OCI-LY7 (cell line): ENCODE data around the gene GRID1. TPM values are rescaled to one million over a fixed set of nuclear protein-coding genes. Genes with fewer than 3 reads are reported as not detected.

Experiments
- BruUV-seq: library from RNA; stranded (reverse); fragments of 400-500 nt; replicated peaks from 2 replicates; lab custom pipeline; 2021; lab: Mats Ljungman, UMichigan
- CTCF ChIA-PET: fragments of 300-600 bp; sonication (Branson Sonifier 250); formaldehyde crosslinking; loops from one replicate; lab custom pipeline; 2022; ENCODE audit warnings: antibody characterized with exemption; ENCODE audit not compliant: unreplicated experiment; lab: Charles Lee
- POLR2A ChIA-PET: fragments of 300-600 bp; sonication (Branson Sonifier 250); formaldehyde crosslinking; loops from one replicate; lab custom pipeline; 2022; ENCODE audit warnings: antibody characterized with exemption; lab: Charles Lee
- DNase-seq: peaks from one replicate; pipeline ENCODE4 v3.0.0-alpha.2; 2015; ENCODE audit warnings: low spot score
- H2AFZ ChIP-seq: fragments of 200-600 bp; sonication (generic), shearing (Covaris generic); 2 replicates; pipeline ENCODE4 v1.6.1; 2014; ENCODE audit warnings: mild to moderate bottlenecking, antibody characterized with exemption, low read length, moderate library complexity
- H3K27ac ChIP-seq: fragments of 200-600 bp; sonication (generic); 2 replicates; pipeline ENCODE4 v1.5.1; 2014; ENCODE audit warnings: mixed run types, low read depth, mild to moderate bottlenecking, moderate library complexity, low read length, inconsistent platforms; ENCODE audit not compliant: poor library complexity, severe bottlenecking
- H3K36me3 ChIP-seq: fragments of 200-600 bp; sonication (generic); 2 replicates; pipeline ENCODE4 v1.6.1; 2014; ENCODE audit warnings: mild to moderate bottlenecking, antibody characterized with exemption, low read length, moderate library complexity, mixed read lengths; ENCODE audit not compliant: insufficient read depth
- H3K4me1 ChIP-seq: fragments of 200-600 bp; sonication (generic); 2 replicates; pipeline ENCODE4 v1.5.1; 2014; ENCODE audit warnings: mild to moderate bottlenecking, low read length; ENCODE audit not compliant: insufficient read depth, poor library complexity, severe bottlenecking
- H3K4me2 ChIP-seq: fragments of 200-600 bp; sonication (generic); 2 replicates; pipeline ENCODE4 v1.6.1; 2014; ENCODE audit warnings: mild to moderate bottlenecking, low read length
- H3K4me3 ChIP-seq: fragments of 200-600 bp; sonication (generic); 2 replicates; pipeline ENCODE4 v1.5.1; 2014; ENCODE audit warnings: mild to moderate bottlenecking, low read depth, low read length; ENCODE audit not compliant: poor library complexity, severe bottlenecking
- H3K79me2 ChIP-seq: fragments of 200-600 bp; sonication (generic); 2 replicates; pipeline ENCODE4 v1.6.1; 2016; ENCODE audit warnings: low read depth, mild to moderate bottlenecking, low read length, moderate library complexity, mixed read lengths; ENCODE audit not compliant: insufficient read depth
- H3K9me2 ChIP-seq: fragments of 200-600 bp; sonication (generic); 2 replicates; pipeline ENCODE4 v1.6.1; 2016; ENCODE audit warnings: mild to moderate bottlenecking, low read length, mixed read lengths; ENCODE audit not compliant: insufficient read depth
- H3K9me3 ChIP-seq: fragments of 200-600 bp; sonication (generic); 2 replicates; pipeline ENCODE4 v1.6.1; 2014; ENCODE audit warnings: mild to moderate bottlenecking, mixed run types, low read length, mixed read lengths
- H4K20me1 ChIP-seq: fragments of 200-600 bp; sonication (generic); 2 replicates; pipeline ENCODE4 v1.6.1; 2014; ENCODE audit warnings: mild to moderate bottlenecking, antibody characterized with exemption, low read length, moderate library complexity, mixed read lengths; ENCODE audit not compliant: insufficient read depth
- EZH2phosphoT487 ChIP-seq: fragments of 200-600 bp; sonication (generic); IDR thresholded peaks from 2 replicates; pipeline ENCODE4 v1.6.1; 2018; ENCODE audit warnings: low read depth, borderline replicate concordance, mild to moderate bottlenecking, mixed run types, antibody characterized with exemption, low read length, moderate library complexity, mixed read lengths
- intact Hi-C: fragments of 100-400 bp; cut with micrococcal nuclease; formaldehyde crosslinking; loops from one replicate; pipeline ENCODE4 v1.10.0; 2022; ENCODE audit not compliant: unreplicated experiment
- total RNA-seq, 2 experiments: library from RNA; depleted of rRNA in 1 of 2; stranded (reverse); fragments of >200 nt in 1 of 2; shearing (Covaris generic) in 1 of 2; gene quantifications; 2 replicates each; pipeline ENCODE4 v1.2.3, GENCODE V29; 2014 to 2022
- TF ChIP-seq, protein P1 (sequence below): fragments of 200-600 bp; sonication (generic); conservative IDR thresholded peaks from 2 replicates; pipeline ENCODE4 v1.5.1; 2014; ENCODE audit warnings: mild to moderate bottlenecking, antibody characterized with exemption, low read length, moderate library complexity, mixed read lengths

GRID1 gene
- total RNA-seq, 2 experiments from 2014 or later, result 1.6 to 3.7 TPM

DNA sequence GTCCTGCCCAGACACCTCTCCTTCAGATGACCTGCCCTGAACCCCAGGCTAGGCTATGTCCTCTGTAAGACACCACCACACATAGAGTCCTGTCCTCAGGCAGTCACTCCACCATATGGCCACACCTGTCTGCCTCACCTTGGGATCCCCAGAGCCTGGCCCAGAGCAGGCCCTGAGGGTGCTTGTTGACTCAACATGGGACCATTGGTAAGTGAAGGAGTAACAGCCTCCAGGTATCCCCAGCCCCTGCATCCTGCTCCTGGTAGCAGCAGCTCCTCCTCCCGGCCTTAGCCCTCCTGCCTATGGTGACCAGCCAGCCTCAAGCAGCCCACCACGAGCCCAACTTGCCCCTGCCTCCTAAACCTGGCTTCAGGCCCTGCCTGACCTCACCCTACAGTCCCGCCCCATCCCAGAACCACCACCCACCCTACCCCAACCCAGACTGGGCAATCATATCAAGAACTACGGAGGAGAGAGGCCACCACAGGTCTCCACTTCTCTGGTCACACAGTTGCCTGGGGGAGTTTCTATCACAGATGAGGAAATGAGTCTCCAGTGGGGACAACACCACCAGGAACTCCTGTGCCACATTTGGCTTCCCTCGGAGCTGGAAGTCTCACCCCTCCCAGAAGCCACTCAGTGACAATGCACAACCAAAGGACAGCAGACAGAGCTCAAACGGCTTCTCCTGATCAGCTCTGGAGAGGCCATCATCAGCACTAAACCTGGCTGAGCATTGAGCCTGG lies 136.6 kb downstream of the GRID1 start:
- Histone ChIP-seq H3K36me3 (no peaks in the 10 kb centered on the region), H3K4me2 (no peak overlapping the region), H4K20me1 (no peaks in the 10 kb centered on the region), H3K4me1 (no peaks in the 10 kb centered on the region), H3K79me2 (no peaks in the 10 kb centered on the region), H3K9me2 (no peaks in the 10 kb centered on the region), H3K4me3 (no peak overlapping the region), H3K27ac (no peak overlapping the region), H3K9me3 (no peaks in the 10 kb centered on the region), H2AFZ (no peak overlapping the region)
- BruUV-seq, result no TSS peak
- POLR2A ChIA-PET, result no interaction called here
- CTCF ChIA-PET, result no interaction called here
- TF ChIP-seq EZH2phosphoT487, result no peak
- TF ChIP-seq, protein P1, sequence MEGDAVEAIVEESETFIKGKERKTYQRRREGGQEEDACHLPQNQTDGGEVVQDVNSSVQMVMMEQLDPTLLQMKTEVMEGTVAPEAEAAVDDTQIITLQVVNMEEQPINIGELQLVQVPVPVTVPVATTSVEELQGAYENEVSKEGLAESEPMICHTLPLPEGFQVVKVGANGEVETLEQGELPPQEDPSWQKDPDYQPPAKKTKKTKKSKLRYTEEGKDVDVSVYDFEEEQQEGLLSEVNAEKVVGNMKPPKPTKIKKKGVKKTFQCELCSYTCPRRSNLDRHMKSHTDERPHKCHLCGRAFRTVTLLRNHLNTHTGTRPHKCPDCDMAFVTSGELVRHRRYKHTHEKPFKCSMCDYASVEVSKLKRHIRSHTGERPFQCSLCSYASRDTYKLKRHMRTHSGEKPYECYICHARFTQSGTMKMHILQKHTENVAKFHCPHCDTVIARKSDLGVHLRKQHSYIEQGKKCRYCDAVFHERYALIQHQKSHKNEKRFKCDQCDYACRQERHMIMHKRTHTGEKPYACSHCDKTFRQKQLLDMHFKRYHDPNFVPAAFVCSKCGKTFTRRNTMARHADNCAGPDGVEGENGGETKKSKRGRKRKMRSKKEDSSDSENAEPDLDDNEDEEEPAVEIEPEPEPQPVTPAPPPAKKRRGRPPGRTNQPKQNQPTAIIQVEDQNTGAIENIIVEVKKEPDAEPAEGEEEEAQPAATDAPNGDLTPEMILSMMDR, result no peak
- no peak for DNase-seq
- intact Hi-C loops, result no loop called here

DNA sequence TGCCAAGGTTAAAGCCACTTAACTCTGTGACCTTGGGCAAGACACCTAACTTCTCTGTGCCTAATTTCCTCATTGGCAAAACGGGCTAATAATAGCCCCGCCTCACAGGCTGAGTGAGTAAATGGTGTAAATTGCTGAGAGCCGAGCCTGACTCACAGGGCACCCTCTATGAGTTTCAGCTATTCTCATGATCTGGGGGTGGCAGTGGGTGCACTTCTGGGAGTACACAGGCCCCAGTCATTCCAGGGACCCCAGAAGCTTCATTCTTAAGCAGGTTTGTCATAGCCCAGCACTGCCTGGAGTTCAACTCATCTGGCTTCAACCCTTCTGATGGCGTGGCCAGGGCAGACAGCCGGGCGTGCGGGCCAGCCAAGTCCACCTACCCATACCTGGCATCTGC lies 137.2 kb downstream of the GRID1 start:
- ChIA-PET CTCF (no interaction called here), POLR2A (no interaction called here)
- H3K9me3 ChIP-seq, result no peaks in the 10 kb centered on the region
- H2AFZ ChIP-seq, result no peak overlapping the region
- no peaks in the 10 kb centered on the region for H3K9me2 ChIP-seq
- H3K79me2 ChIP-seq, result no peaks in the 10 kb centered on the region
- no peaks in the 10 kb centered on the region for H3K36me3 ChIP-seq
- intact Hi-C loops, result no loop called here
- no peak for DNase-seq
- no peak overlapping the region for H3K4me3 ChIP-seq
- no peak overlapping the region for H3K4me2 ChIP-seq
- BruUV-seq, result no TSS peak
- TF ChIP-seq, protein P1, result no peak
- no peak for TF ChIP-seq EZH2phosphoT487
- H3K27ac ChIP-seq, result no peak overlapping the region
- no peaks in the 10 kb centered on the region for H4K20me1 ChIP-seq
- no peaks in the 10 kb centered on the region for H3K4me1 ChIP-seq

DNA sequence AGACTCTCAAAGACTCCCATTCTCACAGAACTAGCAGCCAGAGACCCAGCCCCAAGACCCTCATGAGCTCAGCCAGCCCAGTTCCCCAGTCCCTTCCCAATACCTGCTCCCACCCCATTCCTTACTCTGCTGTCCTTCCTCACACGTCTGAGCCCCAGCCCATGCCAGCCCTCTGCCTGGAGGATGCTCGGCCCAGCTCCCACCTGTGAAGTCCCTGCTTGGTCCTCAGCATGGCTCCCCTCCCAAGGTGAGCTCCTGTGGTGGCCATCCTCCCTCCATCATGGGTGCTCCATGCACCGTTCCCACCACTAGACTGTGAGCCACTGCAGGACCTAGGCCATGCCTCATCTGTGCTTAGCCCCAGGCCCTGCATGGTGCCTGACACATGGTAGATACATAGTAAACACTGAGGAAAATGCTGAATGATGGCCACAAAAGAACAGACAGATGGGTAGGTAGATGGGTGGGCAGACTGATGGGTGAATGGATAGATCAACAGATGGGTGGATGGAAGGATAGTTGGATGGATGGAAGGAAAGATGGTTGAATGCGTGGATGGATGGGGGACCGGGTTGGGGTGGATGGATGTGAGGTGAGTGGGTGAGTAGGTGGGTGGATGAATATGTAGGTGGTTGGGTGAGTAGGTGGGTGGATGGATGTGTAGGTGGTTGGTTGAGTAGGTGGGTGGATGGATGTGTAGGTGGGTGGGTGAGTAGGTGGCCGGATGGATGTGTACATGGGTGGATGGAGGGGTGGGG lies 138.9 kb downstream of the GRID1 start:
- BruUV-seq, result no TSS peak
- no peak overlapping the region for H3K4me3 ChIP-seq
- ChIA-PET POLR2A (no interaction called here), CTCF (no interaction called here)
- H3K36me3 ChIP-seq, result no peaks in the 10 kb centered on the region
- no peaks in the 10 kb centered on the region for H3K4me1 ChIP-seq
- H3K9me3 ChIP-seq, result no peaks in the 10 kb centered on the region
- intact Hi-C loops, result no loop called here
- H3K79me2 ChIP-seq, result no peaks in the 10 kb centered on the region
- H3K27ac ChIP-seq, result no peak overlapping the region
- no peak for TF ChIP-seq EZH2phosphoT487
- TF ChIP-seq, protein P1, result no peak
- no peaks in the 10 kb centered on the region for H4K20me1 ChIP-seq
- H3K4me2 ChIP-seq, result no peak overlapping the region
- no peak overlapping the region for H2AFZ ChIP-seq
- no peak for DNase-seq
- H3K9me2 ChIP-seq, result no peaks in the 10 kb centered on the region
